AG08395 (cell line): ENCODE measurements around the gene TDRD12.
"Not testable (repeated sequence)": the region's sequence is repeated elsewhere in the genome, so short reads cannot be mapped to it uniquely, and the experiment has no call there.

Experiments used
- DNase-seq: peaks from one replicate; pipeline ENCODE4 v3.0.0; 2012; ENCODE audit warnings: mixed read lengths, low spot score

Gene TDRD12

GRCh38 chr19:32693151-32694108, 26.1 kb upstream of the TDRD12 start:
- DNase-seq, result not testable (repeated sequence)

GRCh38 chr19:32694316-32694715, 25.3 kb upstream of the TDRD12 start:
- not testable (repeated sequence) for DNase-seq

- not testable (repeated sequence) for DNase-seq
These were observed 24.7 kb upstream of the TDRD12 start for GRCh38 chr19:32694851-32695250.

- not testable (repeated sequence) for DNase-seq
These were observed 24.1 kb upstream of the TDRD12 start for GRCh38 chr19:32695506-32695905.

GRCh38 chr19:32696771-32697170, 22.8 kb upstream of the TDRD12 start:
- not testable (repeated sequence) for DNase-seq

GRCh38 chr19:32700129-32700528, 19.4 kb upstream of the TDRD12 start:
- not testable (repeated sequence) for DNase-seq

GRCh38 chr19:32702010-32702409, 17.6 kb upstream of the TDRD12 start:
- DNase-seq, result no peak

- not testable (repeated sequence) for DNase-seq
These were observed 15.6 kb upstream of the TDRD12 start for GRCh38 chr19:32704006-32704405.

- no peak for DNase-seq
These were observed 11.1 kb upstream of the TDRD12 start for GRCh38 chr19:32708457-32708856.

GRCh38 chr19:32709032-32709431, 10.5 kb upstream of the TDRD12 start:
- DNase-seq, result no peak

GRCh38 chr19:32711747-32712146, 7.8 kb upstream of the TDRD12 start:
- no peak for DNase-seq

- not testable (repeated sequence) for DNase-seq
These were observed 3.4 kb upstream of the TDRD12 start for GRCh38 chr19:32716203-32716602.

GRCh38 chr19:32717496-32717895, 2.1 kb upstream of the TDRD12 start:
- no peak for DNase-seq

- no peak for DNase-seq
These were observed 1.3 kb upstream of the TDRD12 start for GRCh38 chr19:32718286-32718685.

- DNase-seq, result no peak
These were observed 809 bp downstream of the TDRD12 start for GRCh38 chr19:32720216-32720935.

- DNase-seq, result no peak
These were observed 1.3 kb downstream of the TDRD12 start for GRCh38 chr19:32720936-32721250.

- DNase-seq, result no peak
These were observed 16.4 kb downstream of the TDRD12 start for GRCh38 chr19:32735936-32736335.

- no peak for DNase-seq
These were observed 23.5 kb downstream of the TDRD12 start for GRCh38 chr19:32743021-32743420.

- DNase-seq, result no peak
These were observed 23.9 kb downstream of the TDRD12 start for GRCh38 chr19:32743447-32743846.

- no peak for DNase-seq
These were observed 25.2 kb downstream of the TDRD12 start for GRCh38 chr19:32744555-32745325.

- DNase-seq, result not testable (repeated sequence)
These were observed 26.2 kb downstream of the TDRD12 start for GRCh38 chr19:32745594-32746251.
